MG63 (cell line): ENCODE data around the gene ABI2. TPM values are rescaled to one million over a fixed set of nuclear protein-coding genes. Genes with fewer than 3 reads are reported as not detected.
"Not testable (repeated sequence)": the region's sequence is repeated elsewhere in the genome, so short reads cannot be mapped to it uniquely, and the experiment has no call there.

ENCODE experiments used
- DNase-seq: peaks from one replicate; pipeline ENCODE4 v3.0.0-alpha.2; 2020
- H3K27me3 ChIP-seq: fragments of 250-450 bp; sonication (Bioruptor Pico); 2 replicates; pipeline ENCODE4 v1.5.1; 2020; ENCODE audit warnings: mild to moderate bottlenecking, moderate library complexity
- H3K36me3 ChIP-seq: fragments of 250-450 bp; sonication (Bioruptor Pico); 2 replicates; pipeline ENCODE4 v1.5.1; 2020; ENCODE audit warnings: mild to moderate bottlenecking, moderate library complexity
- H3K4me3 ChIP-seq: fragments of 250-450 bp; sonication (Bioruptor Pico); 2 replicates; pipeline ENCODE4 v1.5.1; 2020; ENCODE audit warnings: mild to moderate bottlenecking, moderate library complexity
- H3K9me3 ChIP-seq: fragments of 250-450 bp; sonication (Bioruptor Pico); 2 replicates; pipeline ENCODE4 v1.5.1; 2020; ENCODE audit warnings: mild to moderate bottlenecking, moderate library complexity
- total RNA-seq: library from RNA; depleted of rRNA; stranded (reverse); fragments of >200 nt; shearing (Covaris generic); gene quantifications from 2 replicates; pipeline ENCODE4 v1.2.3, GENCODE V29; 2014; ENCODE audit warnings: low replicate concordance

Gene ABI2
- total RNA-seq, 1 experiment from 2014 or later = 33.6 TPM

DNA sequence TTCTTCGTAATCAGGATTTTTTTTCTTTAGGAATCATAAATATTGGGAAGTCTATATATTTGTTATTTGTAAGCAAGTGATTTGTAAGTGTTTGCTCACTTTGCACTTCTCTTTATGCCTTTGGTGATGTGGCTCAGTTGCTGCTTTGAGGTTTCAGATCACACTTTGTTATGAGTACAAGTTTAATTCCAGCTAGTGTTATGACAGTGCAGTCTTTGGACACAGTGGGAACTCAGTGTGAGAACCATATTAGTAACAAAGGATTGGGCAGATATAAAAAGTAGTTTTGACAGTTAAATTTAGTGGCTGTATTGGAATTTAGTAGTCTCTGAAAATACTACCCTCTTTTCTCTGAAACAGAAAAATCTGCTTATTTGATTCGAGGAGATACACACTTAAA, 67.7 kb downstream of the ABI2 start:
- no peak for DNase-seq
- Histone ChIP-seq H3K9me3 (0 out of 2 replicates have a peak, but pooled peaks cover 2% of the 10 kb centered on the region), H3K36me3 (peaks cover 29% of the 10 kb centered on the region), H3K27me3 (no peaks in the 10 kb centered on the region), H3K4me3 (no peak overlapping the region)

- no peaks in the 10 kb centered on the region for H3K27me3 ChIP-seq
- no peak overlapping the region for H3K4me3 ChIP-seq
- H3K9me3 ChIP-seq = 0 out of 2 replicates have a peak, but pooled peaks cover 2% of the 10 kb centered on the region
Observed at GRCh38 chr2:203396667-203397066, 68.5 kb downstream of the ABI2 start.

DNA sequence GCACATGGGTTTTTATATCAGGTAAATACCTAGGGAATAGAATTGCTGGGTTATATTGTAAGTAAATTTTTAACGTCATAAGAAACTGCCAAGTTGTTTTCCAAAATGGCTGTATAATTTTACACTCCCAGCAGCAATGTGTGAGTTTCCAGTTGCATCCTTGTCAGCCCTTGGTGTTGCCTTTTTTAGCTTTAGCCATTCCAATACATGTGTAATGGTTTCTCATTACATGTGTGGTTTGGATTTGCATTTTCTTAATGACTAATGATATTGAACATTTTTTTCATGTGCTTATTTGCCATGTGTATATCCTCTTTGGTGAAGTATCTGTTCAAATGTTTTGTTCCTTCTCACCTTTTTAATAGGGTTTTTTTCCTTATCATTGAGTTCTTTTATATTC, 70.8 kb downstream of the ABI2 start:
- Histone ChIP-seq H3K27me3 (no peaks in the 10 kb centered on the region), H3K4me3 (no peak overlapping the region), H3K36me3 (peaks cover 38% of the 10 kb centered on the region), H3K9me3 (0 out of 2 replicates have a peak, but pooled peaks cover 2% of the 10 kb centered on the region)
- DNase-seq = no peak

More at GRCh38 chr2:203396667-203397066, 68.5 kb downstream of the ABI2 start:
- peaks cover 30% of the 10 kb centered on the region for H3K36me3 ChIP-seq
- DNase-seq = no peak

GRCh38 chr2:203400805-203401585, 72.8 kb downstream of the ABI2 start:
- no peak overlapping the region for H3K4me3 ChIP-seq
- H3K36me3 ChIP-seq = peaks cover 37% of the 10 kb centered on the region
- H3K27me3 ChIP-seq = no peaks in the 10 kb centered on the region
- DNase-seq = no peak
- H3K9me3 ChIP-seq = 0 out of 2 replicates have a peak, but pooled peaks cover 2% of the 10 kb centered on the region

DNA sequence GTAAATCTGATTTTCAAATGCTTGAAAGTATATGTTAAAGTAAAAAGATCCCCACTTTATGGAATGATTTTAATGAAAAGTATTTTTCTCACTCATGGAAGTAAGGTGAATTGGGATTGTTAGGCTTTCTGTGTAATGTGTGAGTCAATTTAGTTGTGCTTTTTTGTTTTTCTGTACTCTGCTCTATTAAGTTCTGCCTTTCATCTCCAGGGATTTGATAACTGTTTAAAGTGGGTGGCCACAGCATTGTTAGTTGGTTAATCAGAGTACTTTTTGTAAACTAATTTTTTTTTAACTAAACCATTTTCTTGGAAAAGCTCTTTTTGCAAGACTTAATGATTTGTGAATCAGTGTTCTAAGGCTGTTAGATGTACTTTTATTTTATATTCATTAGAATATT, 76.8 kb downstream of the ABI2 start:
- Histone ChIP-seq H3K9me3 (no peaks in the 10 kb centered on the region), H3K27me3 (no peaks in the 10 kb centered on the region), H3K36me3 (peaks cover 53% of the 10 kb centered on the region), H3K4me3 (no peak overlapping the region)
- DNase-seq = no peak

DNA sequence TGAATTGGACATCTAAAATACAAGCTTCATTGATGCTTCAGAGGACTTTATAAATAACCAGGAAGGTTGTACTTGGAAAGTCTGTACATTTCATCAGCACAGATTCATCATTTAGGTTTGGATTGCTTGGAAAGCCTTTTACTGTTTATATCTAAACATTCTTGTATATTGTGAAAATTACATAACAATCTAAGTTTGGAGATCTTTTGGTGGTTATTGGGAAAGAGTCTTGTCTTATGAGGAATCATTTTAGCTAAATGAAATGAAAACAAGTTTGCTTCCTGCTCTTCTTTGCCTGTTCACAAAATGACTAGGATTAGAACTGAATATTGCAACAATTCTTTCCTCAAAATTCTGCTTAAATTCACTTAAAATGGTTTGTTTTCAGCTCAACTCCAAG, 79.3 kb downstream of the ABI2 start:
- no peaks in the 10 kb centered on the region for H3K27me3 ChIP-seq
- DNase-seq = no peak
- peaks cover 63% of the 10 kb centered on the region for H3K36me3 ChIP-seq
- H3K4me3 ChIP-seq = no peak overlapping the region
- no peaks in the 10 kb centered on the region for H3K9me3 ChIP-seq

- DNase-seq = peak; percentile 84
- no peaks in the 10 kb centered on the region for H3K27me3 ChIP-seq
- H3K9me3 ChIP-seq = peaks cover 2% of the 10 kb centered on the region; the same call in 1 of the 2 replicates
- peaks cover 74% of the 10 kb centered on the region for H3K36me3 ChIP-seq
- H3K4me3 ChIP-seq = no peak overlapping the region
Observed at GRCh38 chr2:203412546-203413331, 84.5 kb downstream of the ABI2 start.

DNA sequence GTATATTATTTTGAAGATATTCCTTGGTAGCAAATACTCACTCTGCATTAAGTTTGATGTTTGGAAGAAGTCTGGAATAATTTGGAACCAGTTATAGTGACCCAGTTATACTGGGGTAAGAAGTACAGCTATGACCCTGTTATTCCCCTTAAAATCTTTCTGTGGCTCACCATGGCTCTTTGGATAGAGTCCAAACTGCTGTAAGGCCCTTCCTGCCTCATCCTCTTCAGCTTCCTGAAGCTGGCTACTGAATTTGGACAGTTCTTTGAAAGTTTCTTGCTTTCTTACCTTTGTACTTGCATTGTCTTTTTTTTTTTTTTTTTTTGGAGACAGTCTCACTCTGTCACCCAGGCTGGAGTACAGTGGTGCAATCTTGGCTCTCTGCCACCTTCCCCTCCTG, 85.6 kb downstream of the ABI2 start:
- peaks cover 81% of the 10 kb centered on the region for H3K36me3 ChIP-seq
- peaks cover 11% of the 10 kb centered on the region for H3K9me3 ChIP-seq
- no peaks in the 10 kb centered on the region for H3K27me3 ChIP-seq
- H3K4me3 ChIP-seq = no peak overlapping the region
- DNase-seq = no peak

DNA sequence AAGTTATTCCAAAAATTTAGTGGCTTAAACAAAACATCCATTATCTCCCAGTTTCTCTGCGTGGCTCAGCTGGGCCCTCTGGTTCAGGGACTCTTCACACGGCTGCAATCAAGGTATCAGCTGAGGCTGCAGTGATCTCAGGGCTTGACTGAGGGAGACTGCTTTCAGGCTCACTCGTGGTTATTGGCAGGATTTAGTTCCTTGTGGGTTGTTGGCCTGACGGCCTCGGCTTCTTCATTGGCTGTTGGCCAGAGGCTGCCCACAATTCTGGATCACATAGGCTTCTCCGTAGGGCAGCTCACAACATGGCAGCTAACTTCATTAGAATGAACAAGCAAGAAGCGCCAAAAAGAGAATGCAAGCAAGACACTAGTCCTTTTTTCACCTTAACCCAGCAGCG, 90.1 kb downstream of the ABI2 start:
- Histone ChIP-seq H3K9me3 (peaks cover 12% of the 10 kb centered on the region), H3K36me3 (peaks cover 79% of the 10 kb centered on the region), H3K4me3 (no peak overlapping the region), H3K27me3 (no peaks in the 10 kb centered on the region)
- no peak for DNase-seq

- no peaks in the 10 kb centered on the region for H3K9me3 ChIP-seq
- H3K4me3 ChIP-seq = no peak overlapping the region
- no peak for DNase-seq
- no peaks in the 10 kb centered on the region for H3K27me3 ChIP-seq
- peaks cover 58% of the 10 kb centered on the region for H3K36me3 ChIP-seq
Observed at GRCh38 chr2:203427061-203427460, 98.9 kb downstream of the ABI2 start.

GRCh38 chr2:203429643-203430042, 101.4 kb downstream of the ABI2 start:
- H3K4me3 ChIP-seq, H3K27me3 ChIP-seq, H3K9me3 ChIP-seq, DNase-seq: not testable (repeated sequence)
- peaks cover 57% of the 10 kb centered on the region for H3K36me3 ChIP-seq

DNA sequence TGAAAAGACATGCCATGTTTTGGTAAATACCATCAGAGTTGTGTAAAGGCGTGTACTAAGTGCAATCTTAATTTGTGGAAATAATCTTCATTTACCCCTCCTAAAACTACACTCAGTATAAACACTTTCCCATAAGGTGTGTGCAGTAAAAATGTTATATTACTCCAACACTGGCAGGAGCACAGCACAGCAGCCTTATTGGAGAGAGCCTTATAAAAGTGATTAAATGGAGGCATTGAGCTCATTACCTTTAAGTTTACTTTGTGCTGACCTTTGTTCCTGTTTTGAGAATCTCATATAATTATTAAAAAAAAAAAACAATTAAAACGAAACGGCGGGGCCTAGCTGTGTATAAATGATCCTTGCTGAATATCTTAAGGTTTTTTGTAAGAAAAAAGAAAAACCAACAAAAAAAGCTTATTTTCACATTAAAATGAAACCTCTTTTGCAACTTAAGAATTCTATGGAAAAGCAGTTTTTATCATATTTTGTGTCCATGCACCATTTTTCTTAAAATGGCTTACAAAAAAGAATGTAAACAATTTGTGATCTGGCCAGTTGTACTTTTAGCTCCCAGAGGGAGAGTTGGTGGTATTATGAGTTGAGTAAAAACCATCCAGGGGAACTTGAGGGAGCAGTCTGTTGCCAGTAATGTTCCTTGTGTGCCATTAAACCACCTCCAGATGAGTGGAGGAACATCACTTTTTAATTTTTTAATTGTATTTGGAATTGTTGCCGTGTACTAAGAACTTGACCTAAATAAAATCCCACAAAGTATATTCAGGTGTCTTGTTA, 103.4 kb downstream of the ABI2 start:
- DNase-seq = no peak
- Histone ChIP-seq H3K36me3 (peaks cover 65% of the 10 kb centered on the region), H3K9me3 (no peaks in the 10 kb centered on the region), H3K27me3 (no peaks in the 10 kb centered on the region), H3K4me3 (no peak overlapping the region)

GRCh38 chr2:203432811-203433210, 104.6 kb downstream of the ABI2 start:
- Histone ChIP-seq H3K9me3 (no peaks in the 10 kb centered on the region), H3K36me3 (peaks cover 68% of the 10 kb centered on the region), H3K27me3 (no peaks in the 10 kb centered on the region), H3K4me3 (no peak overlapping the region)
- no peak for DNase-seq

GRCh38 chr2:203436496-203436895, 108.3 kb downstream of the ABI2 start:
- DNase-seq = no peak
- Histone ChIP-seq H3K27me3 (no peaks in the 10 kb centered on the region), H3K36me3 (peaks cover 82% of the 10 kb centered on the region), H3K4me3 (no peak overlapping the region), H3K9me3 (no peaks in the 10 kb centered on the region)

DNA sequence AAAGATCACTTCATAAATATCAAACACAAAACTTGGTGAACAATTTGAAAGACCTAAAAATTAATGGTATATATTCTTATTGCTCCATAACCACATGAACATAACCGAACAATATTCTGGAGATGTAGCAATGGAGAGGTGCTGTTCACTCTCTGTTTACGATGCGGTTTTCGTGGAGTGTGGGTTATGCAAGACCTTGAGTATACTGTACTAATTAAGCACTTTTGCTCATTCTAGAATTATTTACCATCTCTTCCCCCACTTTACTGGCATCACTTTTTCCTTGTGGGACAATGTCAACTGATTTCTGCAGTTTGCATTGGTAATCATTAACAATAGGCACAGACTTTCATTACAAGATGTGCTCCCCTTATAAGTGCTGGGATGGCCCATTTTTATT, 109.3 kb downstream of the ABI2 start:
- peaks cover 86% of the 10 kb centered on the region for H3K36me3 ChIP-seq
- no peak for DNase-seq
- H3K9me3 ChIP-seq = no peaks in the 10 kb centered on the region
- no peak overlapping the region for H3K4me3 ChIP-seq
- H3K27me3 ChIP-seq = no peaks in the 10 kb centered on the region

DNA sequence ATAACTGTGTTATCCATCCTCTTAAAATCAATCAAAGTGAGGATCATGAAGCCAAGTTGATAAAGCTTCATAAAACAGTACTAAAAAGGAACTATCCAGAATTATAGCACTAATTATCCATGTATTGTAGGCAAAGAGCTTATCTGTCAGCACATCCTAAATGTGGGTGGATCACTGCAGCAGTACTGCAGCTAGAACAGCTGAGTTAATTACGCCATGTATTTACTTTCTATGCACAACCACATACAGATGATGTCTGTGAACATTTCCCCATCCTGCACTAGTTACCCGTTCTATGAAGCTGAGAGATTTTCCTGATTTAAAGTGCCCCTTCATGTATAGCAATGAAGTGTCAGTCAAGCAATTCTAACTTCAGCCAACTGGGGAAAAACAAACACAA, 110.3 kb downstream of the ABI2 start:
- H3K27me3 ChIP-seq = no peaks in the 10 kb centered on the region
- no peak for DNase-seq
- peaks cover 89% of the 10 kb centered on the region for H3K36me3 ChIP-seq
- no peaks in the 10 kb centered on the region for H3K9me3 ChIP-seq
- H3K4me3 ChIP-seq = no peak overlapping the region

GRCh38 chr2:203440671-203441070, 112.5 kb downstream of the ABI2 start:
- Histone ChIP-seq H3K27me3 (no peaks in the 10 kb centered on the region), H3K4me3 (no peak overlapping the region), H3K9me3 (no peaks in the 10 kb centered on the region), H3K36me3 (peaks cover 86% of the 10 kb centered on the region)
- no peak for DNase-seq
